Panc1 (cell line): ENCODE measurements around the gene FOXK2.

Source experiments
- POLR2AphosphoS5 ChIP-seq: IDR thresholded peaks from 2 replicates; pipeline ENCODE4 v1.6.1; 2012; ENCODE audit warnings: mild to moderate bottlenecking, low read depth, low read length, moderate library complexity
- SIN3A ChIP-seq: IDR thresholded peaks from 2 replicates; pipeline ENCODE4 v1.6.1; 2012; ENCODE audit warnings: low read depth, mild to moderate bottlenecking, low read length, moderate library complexity, borderline replicate concordance; ENCODE audit not compliant: insufficient read depth
- TF ChIP-seq, protein P1 (sequence below): fragments of 450-650 bp; IDR thresholded peaks from 2 replicates; pipeline ENCODE4 v1.5.1; 2017; ENCODE audit warnings: mild to moderate bottlenecking

DNA sequence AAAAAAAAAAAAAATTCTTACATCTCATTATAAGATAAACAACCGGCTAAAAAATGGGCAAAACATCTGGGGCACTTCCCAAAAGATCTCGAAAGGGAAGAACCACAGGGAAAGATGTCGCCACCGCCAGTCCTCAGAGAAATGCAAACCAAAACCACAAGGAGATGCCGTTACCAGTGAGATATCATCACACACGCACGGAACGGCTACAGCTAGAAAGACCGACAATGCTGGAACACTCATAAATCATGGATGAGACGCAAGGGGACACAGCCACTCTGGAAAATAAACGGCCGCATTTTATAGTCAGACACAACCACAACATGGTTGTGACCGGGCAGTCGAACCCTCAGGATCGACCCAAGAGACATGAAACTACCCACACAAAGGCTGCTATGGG lies 104.2 kb downstream of the FOXK2 start:
- TF ChIP-seq, protein P1, sequence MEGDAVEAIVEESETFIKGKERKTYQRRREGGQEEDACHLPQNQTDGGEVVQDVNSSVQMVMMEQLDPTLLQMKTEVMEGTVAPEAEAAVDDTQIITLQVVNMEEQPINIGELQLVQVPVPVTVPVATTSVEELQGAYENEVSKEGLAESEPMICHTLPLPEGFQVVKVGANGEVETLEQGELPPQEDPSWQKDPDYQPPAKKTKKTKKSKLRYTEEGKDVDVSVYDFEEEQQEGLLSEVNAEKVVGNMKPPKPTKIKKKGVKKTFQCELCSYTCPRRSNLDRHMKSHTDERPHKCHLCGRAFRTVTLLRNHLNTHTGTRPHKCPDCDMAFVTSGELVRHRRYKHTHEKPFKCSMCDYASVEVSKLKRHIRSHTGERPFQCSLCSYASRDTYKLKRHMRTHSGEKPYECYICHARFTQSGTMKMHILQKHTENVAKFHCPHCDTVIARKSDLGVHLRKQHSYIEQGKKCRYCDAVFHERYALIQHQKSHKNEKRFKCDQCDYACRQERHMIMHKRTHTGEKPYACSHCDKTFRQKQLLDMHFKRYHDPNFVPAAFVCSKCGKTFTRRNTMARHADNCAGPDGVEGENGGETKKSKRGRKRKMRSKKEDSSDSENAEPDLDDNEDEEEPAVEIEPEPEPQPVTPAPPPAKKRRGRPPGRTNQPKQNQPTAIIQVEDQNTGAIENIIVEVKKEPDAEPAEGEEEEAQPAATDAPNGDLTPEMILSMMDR = no peak
- TF ChIP-seq SIN3A (no peak), POLR2AphosphoS5 (no peak)
